Heart left ventricle (tissue), 13 donors: ENCODE results near the gene CYP4F22.
A peak's percentile ranks its signal among the peaks of the same experiment; 100 is the strongest.

Experiments used
- CTCF ChIP-seq, 12 donors: fragments of 200-600 bp; sonication (generic) in 4 of 12; IDR thresholded peaks; one replicate each; pipeline versions ENCODE4 v1.5.0 to v1.8.0; 2018 to 2022; ENCODE audit warnings: antibody characterized with exemption in 12 of 12, mild to moderate bottlenecking in 5 of 12
- POLR2A ChIP-seq, 2 donors: fragments of 450-650 bp; IDR thresholded peaks; one replicate each; pipeline ENCODE4 v1.6.1; 2017; ENCODE audit warnings: antibody characterized with exemption in 2 of 2, mild to moderate bottlenecking in 2 of 2, moderate library complexity in 2 of 2
- donor health status: ischemic (EF 13 %, LVEDD 7.1; RV severe dilation, severe dysfunction).
- donor health status: DM: no; HTN: yes; CAD: no.
- donor health status: DM: no; HTN: no; CAD: no.
- donor health status: ischemic (EF 25% LVEDD 6.9; RV normal size, moderate dysfunction).
- donor health status: ischemic (EF 25% LVEDD 5.7; RV mildly dilated, moderate dysfunction).
- donor health status: ischemic (EF 35%, LVEDD 5.7; RV mildly dilated, moderate dysfunction).
- donor health status: nonischemic (EF 11% LVEDD 7.7; RV severe dilation, severe dysfunction).
- donor health status: DM: yes; HTN: yes; CAD: no.
- donor health status: PGD.
- donor health status: ischemic (EF 29% LVEDD 5.4; RV normal size, mild dysfunction).
- donor health status: nonischemic (EF 23%, LVEDD 6.1; RV moderate dilation, normal function).

GRCh38 chr19:15479391-15480345, 28.7 kb upstream of the CYP4F22 start, which contains the start of gene PGLYRP2:
- TF ChIP-seq POLR2A (IDR thresholded peaks at IDR 0.05) = no peak
- peak in 8 of 12 donors; percentile 12 to 35 (median 26) for TF ChIP-seq CTCF (IDR thresholded peaks at IDR 0.05)
